NCI-H2029 (cell line): ENCODE data around the gene PDZD2.

Experiments used
- DNase-seq: peaks from one replicate; lab custom pipeline; 2025; lab: John Stamatoyannopoulos, UW

The PDZD2 gene

DNA sequence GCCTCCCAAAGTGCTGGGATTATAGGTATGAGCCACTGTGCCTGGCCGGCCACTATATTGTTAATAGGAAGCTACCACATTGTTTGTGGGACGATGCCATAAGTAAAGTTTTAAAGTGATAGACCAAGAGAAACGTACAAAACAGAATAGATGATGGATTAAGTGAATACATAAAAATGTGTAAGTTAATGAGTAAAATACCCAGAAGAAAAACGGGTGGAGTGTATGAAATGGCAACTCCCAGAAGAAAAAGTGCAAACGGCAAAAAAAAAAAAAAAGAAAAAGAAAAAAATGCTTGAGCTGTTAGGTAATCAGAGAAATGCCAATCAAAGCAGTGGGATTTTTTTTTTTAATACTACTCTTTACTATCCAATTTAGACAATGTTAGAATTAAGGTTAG lies 246.0 kb downstream of the PDZD2 start:
- DNase-seq, result no peak

DNA sequence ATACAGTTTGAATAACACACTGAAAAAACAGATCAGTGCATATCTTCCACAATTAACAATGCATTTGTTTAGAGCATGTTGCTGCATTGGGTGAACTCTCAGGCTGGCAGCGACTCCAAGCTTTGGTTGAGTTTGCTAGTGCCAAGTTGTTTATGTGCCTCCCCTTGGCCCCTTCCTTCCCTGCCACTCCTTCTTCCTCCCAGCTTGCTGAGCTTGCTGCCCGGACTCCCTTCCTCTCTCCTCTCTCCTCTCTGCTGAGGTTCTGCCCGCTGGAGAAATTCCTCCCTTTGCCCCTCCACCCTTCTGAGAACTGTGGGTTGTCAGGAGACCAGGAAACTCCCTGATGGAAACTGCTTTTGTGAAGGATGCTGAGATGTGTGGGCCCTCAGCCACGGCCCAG lies 247.3 kb downstream of the PDZD2 start:
- DNase-seq, result no peak

DNA sequence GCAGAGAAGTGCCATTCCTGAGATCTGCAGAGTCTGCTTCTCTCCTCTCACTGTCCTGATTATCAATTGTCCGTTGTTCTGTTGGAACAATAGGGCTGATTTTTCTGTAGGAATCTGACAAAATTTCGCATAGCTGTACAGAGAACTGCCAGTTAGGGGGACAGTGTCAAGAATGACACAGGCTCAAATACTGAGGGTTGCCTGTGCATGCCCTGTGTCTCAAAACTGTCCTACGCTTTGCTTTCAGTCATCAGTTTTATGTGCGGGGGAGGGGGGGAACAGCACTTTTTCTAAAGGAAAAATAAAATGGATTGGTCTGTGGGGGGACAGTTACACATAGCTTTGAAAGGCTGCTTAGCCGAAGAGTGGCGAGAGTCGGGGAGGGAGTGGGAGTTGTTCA lies 248.6 kb downstream of the PDZD2 start:
- DNase-seq, result no peak

DNA sequence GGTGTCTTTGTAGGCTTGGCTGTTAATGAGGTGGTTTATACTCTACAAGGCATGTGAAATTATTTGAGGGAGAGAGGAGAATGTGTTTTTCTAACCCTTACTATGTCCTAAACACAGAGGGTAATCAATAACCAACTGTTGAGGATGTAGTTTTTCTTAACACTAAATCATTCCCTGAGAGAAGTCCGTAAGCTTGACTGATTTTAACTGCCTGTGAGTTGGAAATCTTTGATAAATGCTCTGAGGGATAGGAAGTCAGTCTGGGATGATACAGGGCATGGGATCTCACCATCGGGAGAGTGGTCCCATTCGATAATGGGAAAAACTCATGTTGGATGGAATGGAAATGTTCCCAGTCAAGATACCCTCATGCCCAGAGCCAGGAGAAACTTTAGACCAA lies 249.6 kb downstream of the PDZD2 start:
- DNase-seq, result no peak

DNA sequence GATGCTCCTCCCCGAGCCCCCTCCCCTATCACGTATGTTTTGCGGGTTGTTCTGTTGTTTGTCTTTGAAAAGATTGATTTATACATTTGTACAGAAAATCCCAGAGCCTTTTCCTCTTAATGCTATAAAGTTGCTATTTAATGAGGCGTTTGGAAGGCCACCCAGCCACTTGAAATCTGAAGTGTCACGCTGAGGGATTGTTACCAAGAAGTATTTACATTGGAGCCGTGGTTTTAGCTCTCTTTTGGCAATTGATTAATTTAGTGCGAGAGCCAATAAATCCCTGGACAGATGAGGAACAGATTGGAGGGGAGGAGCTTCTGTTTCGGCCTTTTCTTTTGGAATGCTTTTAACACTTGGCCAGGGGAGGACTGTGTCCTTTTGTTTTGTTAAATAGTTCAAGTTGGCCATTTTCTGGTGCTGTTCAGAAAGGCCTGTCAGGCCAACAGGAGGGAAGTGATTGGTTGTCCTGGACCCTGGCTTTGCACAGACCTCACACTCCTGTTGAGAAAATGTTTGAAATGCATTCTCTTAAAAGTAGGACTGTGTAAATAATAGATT lies 250.2 kb downstream of the PDZD2 start:
- DNase-seq, result no peak

DNA sequence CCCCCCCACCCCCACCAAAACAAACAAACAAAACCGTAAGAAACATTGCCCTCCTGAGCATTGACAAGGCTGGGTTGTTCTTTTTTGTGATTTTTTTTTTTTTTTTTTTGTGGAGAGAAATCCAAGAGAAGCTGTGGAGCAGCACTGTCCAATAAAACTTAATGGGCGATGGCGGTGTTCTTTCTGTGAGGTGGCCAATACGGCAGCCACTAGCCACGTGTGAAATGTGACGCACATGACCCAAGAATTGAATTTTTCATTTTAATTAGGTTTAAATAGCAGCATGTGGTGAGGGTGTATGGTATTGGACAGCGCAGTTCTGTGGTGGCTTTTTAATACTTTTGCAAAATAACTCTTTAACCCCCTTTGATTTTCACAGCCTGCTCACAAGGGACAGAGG lies 251.1 kb downstream of the PDZD2 start:
- DNase-seq, result no peak

DNA sequence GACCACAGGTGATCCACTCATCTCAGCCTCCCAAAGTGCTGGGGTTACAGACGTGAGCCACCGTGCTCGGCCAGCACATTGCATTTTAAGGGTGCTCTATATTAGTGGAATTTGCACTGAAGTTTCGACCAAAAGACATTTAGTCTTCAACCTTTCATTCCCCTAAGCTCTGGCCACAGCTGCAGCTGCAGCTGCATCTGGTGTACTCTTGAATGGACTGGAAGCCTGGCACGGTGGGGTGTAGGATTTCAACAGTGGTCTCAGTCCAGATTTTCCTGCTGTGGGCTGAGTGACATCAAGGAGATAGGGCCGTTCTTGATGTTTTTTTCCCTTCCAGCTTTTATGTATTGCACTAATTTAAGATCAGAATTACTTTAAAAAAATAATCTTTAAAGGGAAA lies 255.2 kb downstream of the PDZD2 start:
- no peak for DNase-seq

DNA sequence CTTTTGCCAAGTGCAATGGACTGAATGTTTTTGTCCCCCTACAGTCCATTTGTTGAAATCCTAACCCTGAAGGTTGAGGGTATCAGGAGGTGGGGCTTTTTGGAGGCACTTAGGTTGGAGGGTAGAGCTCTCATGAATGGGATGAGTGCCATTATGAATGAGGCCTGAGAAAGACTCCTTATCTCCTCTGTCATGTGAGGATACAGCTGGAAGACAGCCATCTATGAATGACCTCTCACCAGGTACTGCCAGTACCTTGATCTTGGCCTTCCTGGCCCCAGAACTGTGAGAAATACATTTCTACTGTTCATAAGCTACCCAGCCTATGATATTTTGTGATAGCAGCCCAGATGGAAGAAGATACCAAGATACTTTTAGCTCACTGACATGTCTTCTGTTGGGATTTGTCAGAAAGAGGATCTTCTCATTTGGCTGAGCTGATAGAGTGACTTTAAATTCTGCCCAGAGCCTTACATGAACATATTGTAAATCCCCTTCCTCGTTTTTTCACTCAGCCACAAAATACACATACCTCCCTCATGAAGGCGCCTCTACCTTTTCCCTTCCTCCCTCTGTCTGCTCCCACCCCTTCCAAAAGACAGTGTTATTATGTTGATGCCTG lies 256.4 kb downstream of the PDZD2 start:
- peak; percentile 9 for DNase-seq

DNA sequence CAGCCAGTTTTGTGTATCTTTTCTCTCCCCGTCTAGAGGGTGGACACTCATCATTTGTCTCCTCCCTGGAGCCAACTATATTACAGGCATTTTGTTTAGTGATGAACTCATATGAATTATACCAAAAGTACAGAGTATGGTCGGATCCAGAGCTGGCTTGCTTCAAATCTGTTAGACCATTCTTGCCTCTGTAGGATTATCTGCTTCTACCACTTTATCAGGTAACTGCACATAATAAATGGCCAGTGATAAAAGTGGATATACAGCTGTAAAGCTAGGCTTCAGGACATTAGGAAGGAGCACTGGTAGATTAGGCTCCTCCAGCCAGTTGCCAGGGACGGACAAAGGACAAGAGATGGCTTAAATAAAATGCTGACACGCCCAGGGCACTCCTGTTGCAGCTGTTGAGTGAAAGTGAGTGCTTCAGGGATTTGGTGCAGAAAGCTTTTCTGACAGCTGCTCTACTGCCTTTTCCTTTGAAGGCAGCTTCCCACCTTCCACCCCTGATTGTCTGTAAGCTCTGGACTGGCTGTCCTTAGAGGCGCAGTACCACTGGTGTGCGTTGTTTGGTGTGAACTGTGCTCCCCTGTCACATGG lies 259.2 kb downstream of the PDZD2 start:
- no peak for DNase-seq

DNA sequence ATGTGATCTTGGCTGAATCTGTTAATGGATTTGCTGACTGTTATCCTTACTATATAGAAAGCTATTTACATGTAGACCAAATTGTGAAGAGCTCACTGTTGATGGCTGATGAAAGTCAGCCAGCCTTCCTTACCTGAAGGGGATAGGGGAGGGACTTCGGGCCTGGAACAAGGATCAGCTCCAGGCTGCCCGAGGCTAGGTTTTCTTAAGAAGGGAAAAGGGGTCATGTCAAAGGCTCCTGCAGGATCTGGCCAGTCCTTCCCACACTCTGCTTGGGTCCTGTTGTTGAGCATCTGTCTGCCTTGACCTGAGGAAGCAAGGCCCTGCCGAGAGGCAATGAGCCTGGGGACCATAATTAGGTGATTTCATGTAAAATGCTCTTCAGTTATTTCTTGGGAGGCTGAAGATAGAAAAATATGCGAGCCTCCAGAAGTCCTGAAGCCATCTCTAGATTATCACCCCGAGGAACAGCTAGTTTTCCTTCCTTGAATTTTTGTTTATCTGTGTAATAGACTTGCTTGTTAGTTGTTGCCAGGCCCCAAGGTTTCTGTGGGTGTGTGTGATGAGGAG lies 261.4 kb downstream of the PDZD2 start:
- no peak for DNase-seq

DNA sequence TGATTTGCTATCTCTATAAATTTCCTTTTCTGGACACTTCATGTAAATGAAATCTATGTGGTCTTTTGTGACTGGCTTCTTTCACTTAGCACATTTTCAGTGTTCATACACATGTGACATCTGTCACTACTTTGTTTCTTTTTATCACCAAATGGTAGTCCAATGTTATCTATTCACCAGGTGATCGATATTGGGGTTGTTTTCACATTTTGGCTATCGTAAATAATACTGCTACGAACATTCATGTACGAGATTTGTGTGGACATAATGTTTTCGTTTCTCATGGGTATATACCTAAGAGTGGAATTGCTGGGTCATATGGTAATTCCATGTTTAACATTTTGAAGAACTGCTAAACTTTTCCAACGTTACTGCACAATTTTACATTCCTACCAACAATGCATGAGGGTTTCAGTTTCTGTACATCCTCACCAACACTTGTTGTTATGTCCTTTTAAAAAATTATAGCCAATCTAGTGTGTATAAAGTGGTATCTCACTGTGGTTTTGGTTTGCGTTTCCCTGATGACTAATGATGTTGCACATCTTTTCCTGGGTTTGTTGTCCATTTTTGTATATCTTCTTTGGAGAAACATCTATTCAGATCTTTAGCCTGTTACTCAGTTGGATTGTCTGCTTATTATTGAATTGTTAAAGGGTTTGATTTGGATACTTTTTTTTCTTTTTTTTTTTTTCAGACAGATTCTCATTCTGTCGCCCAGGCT lies 263.0 kb downstream of the PDZD2 start:
- no peak for DNase-seq

DNA sequence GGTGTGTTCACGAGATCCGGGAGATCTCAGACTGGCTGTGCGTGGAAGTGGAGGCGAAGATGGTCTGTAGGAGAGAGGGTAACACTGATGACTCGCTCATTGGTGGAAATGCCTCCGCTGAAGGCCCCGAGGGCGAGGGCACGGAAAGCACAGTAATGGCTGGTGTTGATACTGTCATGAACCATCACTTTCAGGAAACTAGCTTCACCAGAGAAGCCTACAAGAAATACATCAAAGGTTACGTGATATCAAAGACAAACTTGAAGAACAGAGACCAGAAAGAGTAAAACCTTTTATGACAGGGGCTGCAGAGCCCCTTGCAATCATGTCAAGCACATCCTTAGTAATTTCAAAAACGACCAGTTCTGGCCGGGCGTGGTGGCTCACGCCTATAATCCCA lies 269.5 kb downstream of the PDZD2 start:
- DNase-seq, result no peak

DNA sequence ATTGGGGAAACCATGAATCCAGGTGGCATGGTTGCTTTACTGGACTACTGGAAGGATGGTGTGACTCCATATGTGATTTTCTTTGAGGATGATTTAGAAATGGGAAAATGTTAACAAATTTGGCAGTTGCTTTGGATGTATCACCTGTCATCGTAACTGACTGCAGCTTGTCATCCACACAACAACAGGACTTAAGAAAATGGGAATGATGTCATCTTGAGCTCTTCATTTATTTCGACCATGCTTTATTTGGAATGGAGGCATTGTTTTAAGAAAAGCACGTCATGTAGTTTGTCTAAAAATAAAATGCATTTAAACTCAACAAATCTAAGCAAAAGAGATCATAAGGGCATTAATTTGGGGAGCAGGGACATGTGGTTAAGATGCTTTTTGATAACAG lies 270.1 kb downstream of the PDZD2 start:
- DNase-seq, result no peak

DNA sequence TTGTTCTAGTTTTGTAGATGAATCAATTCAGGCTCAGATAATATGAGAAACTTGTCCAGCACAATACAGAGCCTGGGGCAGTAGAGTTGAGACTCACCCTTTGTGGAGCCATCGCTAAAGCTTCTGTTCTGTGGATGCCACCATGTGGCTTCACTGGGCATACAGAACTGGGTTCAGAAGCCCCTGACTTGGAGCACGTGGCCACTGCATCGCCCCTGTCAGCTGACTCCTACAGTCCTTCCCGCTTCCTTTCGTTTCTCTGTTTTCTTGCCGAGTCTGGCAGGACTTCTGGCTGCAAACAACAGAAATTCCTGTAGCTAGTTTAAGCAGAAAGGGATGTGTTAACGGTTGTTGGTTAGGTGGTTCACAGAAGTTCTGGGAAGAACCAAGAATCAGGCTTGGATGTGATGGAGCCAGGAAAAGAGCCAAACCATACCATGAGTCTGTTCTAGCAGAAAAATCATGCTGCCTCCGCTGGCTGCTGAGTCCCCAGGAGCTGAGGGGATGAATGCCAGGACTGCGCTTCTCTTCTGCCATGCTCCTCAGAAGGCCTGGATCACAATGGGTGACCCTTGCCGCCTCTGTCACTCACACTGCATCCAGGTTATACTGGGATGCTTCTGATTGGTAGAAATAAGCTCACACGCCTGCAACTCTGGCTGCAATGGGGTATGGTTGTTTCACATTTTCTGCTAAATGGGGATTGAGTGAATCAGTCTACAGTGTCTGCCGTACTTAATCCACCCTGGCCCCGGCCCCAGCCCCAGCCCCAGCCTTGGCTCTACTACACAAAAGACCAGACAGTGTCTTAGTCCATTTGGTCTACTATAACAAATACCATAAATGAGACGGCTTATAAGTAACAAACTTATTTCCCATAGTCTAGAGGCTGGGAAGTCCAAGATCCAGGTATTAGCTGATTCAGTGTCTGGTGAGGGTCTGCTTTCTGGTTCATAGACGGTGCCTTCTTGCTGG lies 272.6 kb downstream of the PDZD2 start:
- no peak for DNase-seq

DNA sequence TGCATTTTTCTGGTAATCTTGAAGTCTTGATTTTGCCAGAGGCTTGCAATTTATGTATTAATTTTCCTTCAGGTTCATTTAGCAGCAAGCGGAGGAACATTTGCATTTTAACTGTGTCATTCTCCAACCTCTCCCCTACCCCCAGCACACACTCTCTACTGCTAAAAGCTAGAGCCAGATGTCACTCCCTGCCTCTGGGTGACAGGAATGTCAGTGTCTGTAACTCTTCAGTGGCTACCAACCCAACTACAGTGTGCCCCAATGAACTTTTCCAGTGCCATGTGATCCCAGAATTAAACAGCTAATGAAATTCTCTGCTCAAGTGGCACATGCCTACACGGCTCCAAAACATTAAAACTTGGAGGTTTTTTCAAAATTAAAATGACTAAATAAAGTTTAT lies 274.9 kb downstream of the PDZD2 start:
- no peak for DNase-seq

DNA sequence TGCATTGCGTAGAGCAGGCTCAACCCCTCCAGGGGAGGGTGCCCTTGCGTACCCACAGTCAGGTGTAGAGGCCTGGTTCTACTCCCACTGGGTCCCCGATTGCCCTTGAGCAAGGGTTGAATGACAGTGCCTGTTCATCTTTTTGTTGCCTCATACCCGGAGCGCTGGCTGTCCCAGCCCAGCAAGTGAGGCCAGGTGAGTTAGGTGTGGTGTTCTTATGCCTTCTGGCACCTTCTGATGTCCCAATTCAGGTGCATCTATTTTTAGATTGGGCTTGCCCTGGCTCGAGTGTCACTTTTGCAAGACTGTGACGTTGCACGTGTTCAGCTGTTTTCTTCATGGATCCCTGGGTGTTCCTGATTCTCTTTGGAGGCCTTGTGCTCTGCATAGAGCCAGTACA lies 277.4 kb downstream of the PDZD2 start:
- DNase-seq, result no peak

DNA sequence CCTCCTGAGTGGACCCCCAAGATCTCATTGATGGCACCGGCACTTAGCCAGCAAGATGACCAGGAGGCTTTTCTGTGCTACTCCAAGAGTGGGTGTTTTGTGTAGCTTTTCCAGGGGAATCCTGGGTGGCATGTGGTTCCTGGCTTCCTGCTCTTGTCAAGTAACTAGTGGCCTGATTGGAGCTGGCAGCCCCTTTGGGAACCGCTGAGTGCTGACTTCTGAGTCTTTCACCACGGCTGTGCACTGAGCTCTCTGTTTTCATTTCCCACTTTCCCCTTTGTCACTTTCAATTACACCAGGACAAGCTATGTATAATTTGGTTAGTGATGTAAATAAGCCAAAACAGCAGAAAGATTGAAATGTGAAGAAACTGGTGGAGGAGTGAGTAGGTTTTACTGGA lies 279.8 kb downstream of the PDZD2 start:
- no peak for DNase-seq

DNA sequence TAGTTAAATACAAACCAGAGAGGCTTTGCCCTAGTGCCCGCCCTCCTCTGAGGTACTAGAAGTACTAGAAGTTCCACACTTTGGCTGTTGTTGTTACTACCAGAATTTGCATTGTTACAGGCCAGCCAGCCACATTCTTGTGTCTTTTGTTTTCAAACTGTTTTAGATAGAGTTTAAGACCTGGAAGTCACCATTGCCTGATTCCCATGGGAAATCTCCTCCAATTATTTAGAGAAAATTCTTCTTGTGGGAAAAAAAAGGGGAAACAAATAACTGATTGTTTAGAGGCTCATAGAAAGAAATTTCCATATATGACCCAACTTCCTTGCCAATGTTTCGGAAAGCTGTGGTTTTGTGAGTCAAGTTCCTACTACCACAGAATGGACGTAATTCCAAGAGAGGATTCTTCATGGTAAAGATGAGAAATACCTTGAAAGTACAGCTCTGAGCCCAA lies 282.9 kb downstream of the PDZD2 start:
- DNase-seq, result no peak

DNA sequence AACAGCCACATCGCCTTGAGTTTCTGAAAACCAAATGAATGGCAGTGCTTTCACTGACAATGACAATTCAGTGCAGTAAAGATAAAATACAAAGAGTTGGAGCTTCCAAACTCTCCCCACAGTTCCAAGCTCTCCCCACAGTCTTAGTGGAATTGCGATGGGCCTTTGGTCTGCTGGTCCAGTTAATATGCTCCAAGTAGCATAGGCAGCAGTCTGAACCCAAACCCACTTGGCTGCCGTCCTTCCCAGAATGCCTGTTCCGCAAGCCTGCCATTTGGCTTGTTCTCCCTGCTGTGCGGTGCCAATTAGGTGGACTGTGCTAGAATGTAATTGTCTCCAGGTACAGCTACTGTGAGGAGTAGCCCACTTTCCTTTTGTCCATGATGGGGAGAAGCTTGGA lies 285.1 kb downstream of the PDZD2 start:
- DNase-seq, result no peak

DNA sequence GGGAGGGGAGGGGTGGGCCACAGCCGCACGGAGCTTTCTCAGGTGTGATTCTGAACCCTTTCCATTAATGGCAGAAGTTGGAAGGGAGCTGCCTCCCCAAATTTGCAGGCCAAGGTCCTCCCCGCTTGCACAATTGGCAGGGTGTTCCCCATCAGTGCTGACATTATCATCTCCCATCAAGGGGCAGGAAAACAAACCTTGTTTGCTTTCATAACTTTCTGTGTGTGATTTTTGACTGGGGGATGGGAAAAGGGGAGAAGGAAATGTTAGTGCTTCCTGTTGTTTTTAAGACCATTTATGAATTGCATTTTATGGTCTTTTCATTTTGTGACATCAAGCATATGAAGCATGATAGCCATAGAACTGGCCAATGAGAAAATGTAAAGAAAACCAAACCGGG lies 292.9 kb downstream of the PDZD2 start:
- no peak for DNase-seq

DNA sequence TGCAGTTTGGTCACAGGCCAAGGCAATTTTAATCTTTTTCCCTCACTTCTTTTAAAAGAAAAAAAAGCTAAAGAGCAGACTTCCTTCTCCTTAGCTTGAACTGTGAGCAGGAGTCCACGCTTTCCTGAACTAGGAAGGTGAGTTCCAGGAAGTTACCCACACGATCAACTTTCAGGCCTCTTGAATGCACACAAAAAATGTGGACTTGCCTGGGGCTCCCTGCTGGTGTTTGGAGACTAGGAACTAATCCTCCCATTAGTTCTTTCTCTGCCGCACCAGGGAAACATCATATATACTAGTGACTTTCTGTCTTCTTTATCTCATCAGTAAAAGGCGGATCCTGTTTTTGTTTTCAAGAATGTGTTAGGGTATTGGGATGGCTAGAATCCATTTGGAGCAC lies 295.2 kb downstream of the PDZD2 start:
- DNase-seq, result no peak
